ENCODE data around the gene RABGAP1.

DNA sequence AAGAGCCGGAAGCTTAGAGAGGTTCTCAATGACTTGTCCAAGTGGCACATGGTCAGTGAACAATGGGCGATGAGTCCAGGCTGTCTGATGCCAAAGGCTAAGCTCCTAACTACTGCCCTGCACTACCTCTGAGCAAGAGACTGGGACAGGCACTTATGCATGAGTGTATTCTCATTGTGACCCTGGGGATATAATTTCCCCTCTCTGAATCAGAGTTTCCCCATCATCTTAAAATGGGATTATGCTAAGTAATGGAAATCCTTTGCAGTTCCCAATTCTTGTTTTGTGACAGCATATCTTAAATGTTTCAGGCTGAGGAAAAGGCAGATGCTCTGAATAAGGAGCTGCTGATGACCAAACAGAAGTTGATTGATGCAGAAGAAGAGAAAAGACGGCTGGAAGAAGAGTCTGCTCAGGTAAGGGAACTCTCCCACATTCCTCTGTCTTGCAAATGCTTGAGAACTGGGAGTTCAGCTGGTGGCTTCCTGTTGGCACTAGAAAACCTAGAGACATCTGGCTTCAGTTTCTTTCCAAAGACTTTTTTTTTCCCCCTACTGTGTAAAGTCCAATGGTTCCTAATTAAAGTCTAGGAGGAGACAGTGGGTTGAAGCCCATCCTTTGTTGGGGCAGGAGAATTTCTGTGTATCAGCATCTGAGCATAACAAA, 156.7 kb downstream of the RABGAP1 start:
- TF ChIP-seq, protein P1, sequence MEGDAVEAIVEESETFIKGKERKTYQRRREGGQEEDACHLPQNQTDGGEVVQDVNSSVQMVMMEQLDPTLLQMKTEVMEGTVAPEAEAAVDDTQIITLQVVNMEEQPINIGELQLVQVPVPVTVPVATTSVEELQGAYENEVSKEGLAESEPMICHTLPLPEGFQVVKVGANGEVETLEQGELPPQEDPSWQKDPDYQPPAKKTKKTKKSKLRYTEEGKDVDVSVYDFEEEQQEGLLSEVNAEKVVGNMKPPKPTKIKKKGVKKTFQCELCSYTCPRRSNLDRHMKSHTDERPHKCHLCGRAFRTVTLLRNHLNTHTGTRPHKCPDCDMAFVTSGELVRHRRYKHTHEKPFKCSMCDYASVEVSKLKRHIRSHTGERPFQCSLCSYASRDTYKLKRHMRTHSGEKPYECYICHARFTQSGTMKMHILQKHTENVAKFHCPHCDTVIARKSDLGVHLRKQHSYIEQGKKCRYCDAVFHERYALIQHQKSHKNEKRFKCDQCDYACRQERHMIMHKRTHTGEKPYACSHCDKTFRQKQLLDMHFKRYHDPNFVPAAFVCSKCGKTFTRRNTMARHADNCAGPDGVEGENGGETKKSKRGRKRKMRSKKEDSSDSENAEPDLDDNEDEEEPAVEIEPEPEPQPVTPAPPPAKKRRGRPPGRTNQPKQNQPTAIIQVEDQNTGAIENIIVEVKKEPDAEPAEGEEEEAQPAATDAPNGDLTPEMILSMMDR (IDR thresholded peaks at IDR 0.05): no peak
- no peak for TF ChIP-seq POLR2A (IDR thresholded peaks at IDR 0.05)

Measured in testis (tissue), 2 donors.